Spinal cord (tissue), 10 donors: ENCODE measurements around the gene PDE4D. TPM values are rescaled to one million over a fixed set of nuclear protein-coding genes. Genes with fewer than 3 reads are reported as not detected.

ENCODE experiments used
- DNase-seq, 6 donors: peaks; one replicate each; pipeline versions ENCODE4 v3.0.0 to v3.0.0-alpha.2; 2013 to 2015; ENCODE audit warnings: low spot score in 6 of 6, low read depth in 4 of 6
- H3K27ac ChIP-seq: one replicate; pipeline ENCODE4 v1.5.1; 2013; ENCODE audit warnings: low read depth, low read length, control low read depth
- H3K27me3 ChIP-seq: one replicate; pipeline ENCODE4 v1.6.1; 2013; ENCODE audit warnings: low read length; ENCODE audit not compliant: control insufficient read depth, insufficient read depth
- H3K36me3 ChIP-seq: one replicate; pipeline ENCODE4 v1.6.1; 2013; ENCODE audit warnings: low read length; ENCODE audit not compliant: control insufficient read depth, insufficient read depth
- H3K4me1 ChIP-seq: one replicate; pipeline ENCODE4 v1.6.1; 2013; ENCODE audit warnings: low read length; ENCODE audit not compliant: control insufficient read depth, insufficient read depth
- H3K4me3 ChIP-seq: one replicate; pipeline ENCODE4 v1.5.1; 2013; ENCODE audit warnings: low read depth, low read length, control low read depth
- H3K9me3 ChIP-seq: one replicate; pipeline ENCODE4 v1.6.1; 2013; ENCODE audit warnings: low read length; ENCODE audit not compliant: control insufficient read depth, insufficient read depth
- whole genome bisulfite sequencing: methylation state at CpG from one replicate; pipeline ENCODE4 v1.1.5; 2013; ENCODE audit warnings: missing lambda C conversion rate; ENCODE audit not compliant: insufficient coverage; 5-methylcytosine and 5-hydroxymethylcytosine counted together
- polyA plus RNA-seq, 2 donors: library from polyadenylated mRNA; unstranded; fragments of 120-200 nt; gene quantifications; one replicate each; pipeline ENCODE4 v1.2.1, GENCODE V29; 2013; ENCODE audit not compliant: insufficient read length in 2 of 2
- total RNA-seq, 2 donors: library from RNA; depleted of rRNA in 1 of 2; stranded (reverse); fragments of 120-200 nt in 1 of 2; fragments of >200 nt in 1 of 2; gene quantifications; one replicate each; pipeline versions ENCODE4 v1.2.3 to v1.2.4, GENCODE V29; 2013 to 2014
- donor health status: healthy.

PDE4D gene
- total and polyA plus RNA-seq, 4 donors = 16.1 to 84.0 (median 37.0) TPM

DNA sequence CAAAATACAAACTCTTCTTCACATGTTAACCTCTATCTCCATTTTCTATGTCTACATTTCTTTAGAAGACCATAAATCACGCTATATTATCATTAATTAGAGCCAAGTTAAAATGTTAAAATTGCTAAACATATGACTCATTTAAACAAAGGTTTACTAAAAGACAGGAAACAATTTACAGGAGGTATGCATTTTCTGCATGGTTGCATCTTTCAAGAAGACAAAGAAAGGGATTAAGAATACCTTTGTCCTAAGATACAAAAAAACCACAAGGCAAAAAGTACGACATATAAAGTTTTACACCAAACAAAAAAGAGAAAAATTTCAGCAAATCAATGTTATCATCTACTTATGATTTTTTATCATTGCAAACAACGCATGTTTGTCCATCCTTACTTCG, 324.4 kb downstream of the PDE4D start:
- WGBS = 92% methylated on average over 3 of the region's 4 CpGs
- Histone ChIP-seq H3K27ac (no peak overlapping the region), H3K4me3 (no peak overlapping the region), H3K9me3 (no peaks in the 10 kb centered on the region), H3K36me3 (no peaks in the 10 kb centered on the region), H3K27me3 (no peaks in the 10 kb centered on the region), H3K4me1 (no peaks in the 10 kb centered on the region)
- DNase-seq = no peak

DNA sequence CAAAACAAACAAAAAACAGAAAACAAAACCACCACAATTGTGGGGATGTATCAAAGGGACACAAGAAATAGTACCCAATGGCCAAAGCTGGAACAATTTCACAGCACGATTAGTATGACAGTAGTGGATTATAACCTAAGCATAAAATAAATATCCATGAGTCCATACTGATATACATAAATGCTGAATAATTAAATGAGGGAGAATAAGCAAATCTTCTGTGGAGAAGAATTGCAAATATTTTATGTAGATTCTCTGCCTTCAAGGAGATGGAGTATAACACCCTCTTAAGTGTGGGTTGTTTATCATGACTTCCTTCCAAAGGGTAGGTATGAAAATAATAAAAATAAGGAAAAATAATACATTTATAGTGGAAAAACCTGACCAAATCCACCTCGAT, 325.4 kb downstream of the PDE4D start:
- DNase-seq = no peak
- no peak overlapping the region for H3K4me3 ChIP-seq
- no peak overlapping the region for H3K27ac ChIP-seq
- H3K4me1 ChIP-seq = no peaks in the 10 kb centered on the region
- no peaks in the 10 kb centered on the region for H3K27me3 ChIP-seq
- WGBS = no CpG with 5 or more reads among the region's 2 CpGs
- H3K36me3 ChIP-seq = no peaks in the 10 kb centered on the region
- H3K9me3 ChIP-seq = no peaks in the 10 kb centered on the region

DNA sequence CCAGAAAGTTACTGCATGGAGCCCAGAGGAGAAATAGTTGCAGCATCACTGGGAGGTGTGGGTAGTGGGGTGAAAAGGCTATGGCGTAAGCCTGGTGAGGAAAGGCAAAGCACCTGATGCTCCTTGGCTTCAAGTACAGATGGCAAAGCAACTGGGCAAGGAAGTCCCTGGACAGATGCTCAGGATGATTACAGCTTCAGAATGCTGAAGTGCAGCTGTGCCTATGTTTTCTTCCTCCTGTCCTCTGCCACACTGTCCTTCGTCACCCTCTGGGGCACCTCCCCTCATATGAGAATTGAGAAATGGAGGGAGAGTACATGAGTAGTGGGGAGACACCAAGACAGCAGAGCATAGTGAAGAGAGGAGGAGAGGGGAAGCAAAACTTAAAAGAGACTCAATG, 328.0 kb downstream of the PDE4D start:
- no peak overlapping the region for H3K4me3 ChIP-seq
- peaks cover 3% of the 10 kb centered on the region for H3K4me1 ChIP-seq
- H3K9me3 ChIP-seq = no peaks in the 10 kb centered on the region
- H3K27me3 ChIP-seq = no peaks in the 10 kb centered on the region
- H3K27ac ChIP-seq = no peak overlapping the region
- no peak for DNase-seq
- 79% methylated on average over 1 of the region's 2 CpGs for WGBS
- no peaks in the 10 kb centered on the region for H3K36me3 ChIP-seq

DNA sequence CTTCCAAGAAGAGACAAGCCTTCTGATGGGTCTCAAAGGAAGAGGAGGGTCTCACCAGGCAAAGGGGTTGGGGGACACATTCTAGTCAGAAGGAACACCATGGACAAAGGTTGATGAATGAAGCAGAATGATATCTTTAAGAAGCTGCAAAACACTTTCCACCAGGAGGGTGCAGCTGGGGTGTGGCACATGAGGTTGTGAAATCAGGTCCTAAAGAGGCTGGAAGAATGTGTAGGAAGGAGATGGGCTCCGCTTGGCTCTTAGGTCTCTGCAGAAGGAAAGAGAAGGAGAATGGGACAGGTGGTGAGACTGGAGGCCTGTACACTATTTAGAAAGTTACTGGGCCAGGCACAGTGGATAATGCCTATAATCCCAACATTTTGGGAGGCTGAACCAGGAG, 328.6 kb downstream of the PDE4D start:
- Histone ChIP-seq H3K27me3 (no peaks in the 10 kb centered on the region), H3K9me3 (no peaks in the 10 kb centered on the region), H3K4me3 (no peak overlapping the region), H3K36me3 (no peaks in the 10 kb centered on the region), H3K4me1 (peaks cover 3% of the 10 kb centered on the region), H3K27ac (no peak overlapping the region)
- WGBS = 100% methylated on average over 1 of the region's 1 CpG
- no peak for DNase-seq

DNA sequence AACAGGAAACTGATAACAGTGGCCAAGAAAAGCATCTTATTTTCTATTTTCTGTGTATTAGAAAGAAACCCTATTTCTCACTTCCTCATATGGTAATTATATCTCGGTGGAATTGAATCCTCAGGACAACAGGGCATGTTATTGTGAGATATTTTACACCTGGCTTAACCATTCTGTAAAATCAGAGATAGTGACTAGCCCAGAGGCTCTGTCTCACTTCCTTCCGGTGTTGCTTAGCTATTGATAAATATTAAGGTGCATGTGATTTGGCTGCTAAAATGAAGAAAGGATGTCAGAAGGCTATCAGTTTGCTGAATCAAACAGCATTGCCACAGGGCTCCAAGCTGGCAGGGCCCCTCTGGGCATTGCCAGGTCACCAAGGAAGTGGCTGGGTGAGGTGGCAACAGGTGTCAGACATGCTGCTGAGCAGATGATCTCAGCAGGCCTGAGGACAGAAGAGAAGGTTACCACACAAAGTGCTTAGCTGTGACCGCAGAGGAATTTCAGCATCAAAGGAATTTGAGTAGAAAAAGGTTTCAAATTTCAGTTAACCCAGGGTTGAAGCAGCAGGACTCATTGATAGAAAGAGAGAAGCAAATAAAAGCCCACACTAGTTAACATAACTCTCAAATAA, 330.7 kb downstream of the PDE4D start:
- no peak overlapping the region for H3K27ac ChIP-seq
- DNase-seq = no peak
- 40% methylated on average over 1 of the region's 3 CpGs for WGBS
- H3K27me3 ChIP-seq = no peaks in the 10 kb centered on the region
- H3K4me1 ChIP-seq = peaks cover 3% of the 10 kb centered on the region
- no peaks in the 10 kb centered on the region for H3K9me3 ChIP-seq
- H3K36me3 ChIP-seq = no peaks in the 10 kb centered on the region
- no peak overlapping the region for H3K4me3 ChIP-seq

DNA sequence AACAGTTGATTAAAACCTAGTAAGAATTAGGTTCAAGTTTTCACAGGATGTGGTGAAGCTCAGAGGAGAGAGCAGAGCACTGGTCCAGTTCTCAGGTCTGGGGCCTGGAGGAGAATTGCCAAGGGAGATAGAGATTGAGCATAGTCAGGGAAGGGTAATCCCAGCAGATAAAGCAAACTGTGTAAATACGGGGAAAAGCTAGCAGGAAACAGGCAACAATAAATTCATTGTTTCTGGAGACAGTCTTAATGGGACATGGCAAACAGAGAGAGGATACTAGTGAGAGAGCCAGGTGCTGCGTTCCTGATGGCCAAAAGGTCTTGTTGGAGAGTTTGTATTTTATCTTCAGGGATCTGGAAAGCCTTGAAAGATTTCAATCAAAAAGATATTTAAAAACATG, 333.0 kb downstream of the PDE4D start:
- DNase-seq = no peak
- Histone ChIP-seq H3K36me3 (no peaks in the 10 kb centered on the region), H3K27me3 (no peaks in the 10 kb centered on the region), H3K27ac (no peak overlapping the region), H3K4me3 (no peak overlapping the region), H3K4me1 (peaks cover 3% of the 10 kb centered on the region), H3K9me3 (no peaks in the 10 kb centered on the region)
- WGBS = 50% methylated on average over 1 of the region's 2 CpGs

DNA sequence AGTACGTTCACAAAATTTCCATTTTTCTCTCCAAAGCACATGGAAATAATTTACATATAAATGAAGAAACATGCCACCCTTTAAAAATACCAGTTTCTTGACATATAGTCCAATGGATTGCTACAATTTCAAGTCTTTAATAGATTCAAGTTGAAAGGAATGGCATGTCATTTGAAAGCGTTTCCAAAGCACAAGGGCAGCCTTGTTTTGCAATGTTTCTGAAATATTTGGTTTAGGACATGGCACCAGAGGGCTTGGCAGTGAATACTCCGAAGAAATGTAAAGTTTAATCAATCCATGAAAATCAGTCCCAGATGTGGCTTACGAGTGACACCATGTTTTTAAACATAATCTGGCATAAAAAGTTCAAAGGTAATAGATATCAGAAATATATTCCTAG, 333.7 kb downstream of the PDE4D start:
- no CpG with 5 or more reads among the region's 4 CpGs for WGBS
- Histone ChIP-seq H3K4me1 (peaks cover 3% of the 10 kb centered on the region), H3K27ac (peak overlapping the region; percentile 29), H3K27me3 (no peaks in the 10 kb centered on the region), H3K36me3 (no peaks in the 10 kb centered on the region), H3K9me3 (no peaks in the 10 kb centered on the region), H3K4me3 (no peak overlapping the region)
- no peak for DNase-seq

DNA sequence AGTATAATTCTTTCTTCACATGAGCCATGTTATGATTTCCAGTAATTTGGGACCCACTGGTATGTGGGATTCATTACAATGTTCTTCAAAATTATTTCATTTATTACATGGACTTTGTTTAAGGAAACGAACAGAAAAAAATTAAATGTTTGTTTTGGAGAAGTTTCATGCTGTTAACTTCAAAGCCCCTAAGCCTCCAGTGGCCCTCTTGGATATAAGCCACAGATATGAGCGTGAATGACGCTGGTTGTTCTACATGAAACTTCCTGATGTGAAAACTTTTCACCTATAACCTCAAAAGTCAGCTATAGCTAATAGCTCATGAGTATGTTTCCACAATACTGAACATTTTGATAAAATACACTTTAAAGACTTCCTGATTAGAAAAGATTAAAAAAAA, 334.2 kb downstream of the PDE4D start:
- H3K27me3 ChIP-seq = no peaks in the 10 kb centered on the region
- DNase-seq = peak in 1 of 6 donors; percentile 28
- peaks cover 3% of the 10 kb centered on the region for H3K4me1 ChIP-seq
- WGBS = no CpG with 5 or more reads among the region's 3 CpGs
- no peaks in the 10 kb centered on the region for H3K9me3 ChIP-seq
- H3K4me3 ChIP-seq = no peak overlapping the region
- H3K36me3 ChIP-seq = no peaks in the 10 kb centered on the region
- peak overlapping the region; percentile 29 for H3K27ac ChIP-seq

DNA sequence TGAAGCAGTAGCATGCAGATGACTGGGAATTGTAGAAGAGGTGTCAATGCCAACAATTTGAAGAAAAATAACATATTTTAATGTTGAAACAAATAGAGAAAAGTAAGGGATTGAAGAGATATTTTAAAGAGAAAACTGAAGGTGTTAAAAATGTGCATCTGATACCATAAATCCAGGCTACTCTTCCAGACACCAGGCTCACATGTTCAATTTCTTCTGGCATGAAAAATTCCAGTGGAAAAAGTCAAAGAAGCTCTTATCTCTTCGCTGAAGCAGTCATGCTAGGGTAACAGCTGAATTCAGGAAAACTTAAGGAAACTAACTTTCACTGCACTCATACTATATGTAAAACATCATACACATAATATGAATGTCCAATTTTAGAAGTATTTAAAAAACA, 335.0 kb downstream of the PDE4D start:
- Histone ChIP-seq H3K27ac (no peak overlapping the region), H3K4me3 (no peak overlapping the region), H3K4me1 (peaks cover 3% of the 10 kb centered on the region), H3K27me3 (no peaks in the 10 kb centered on the region), H3K36me3 (no peaks in the 10 kb centered on the region), H3K9me3 (no peaks in the 10 kb centered on the region)
- DNase-seq = no peak
- WGBS = no CpG with 5 or more reads among the region's 1 CpG

DNA sequence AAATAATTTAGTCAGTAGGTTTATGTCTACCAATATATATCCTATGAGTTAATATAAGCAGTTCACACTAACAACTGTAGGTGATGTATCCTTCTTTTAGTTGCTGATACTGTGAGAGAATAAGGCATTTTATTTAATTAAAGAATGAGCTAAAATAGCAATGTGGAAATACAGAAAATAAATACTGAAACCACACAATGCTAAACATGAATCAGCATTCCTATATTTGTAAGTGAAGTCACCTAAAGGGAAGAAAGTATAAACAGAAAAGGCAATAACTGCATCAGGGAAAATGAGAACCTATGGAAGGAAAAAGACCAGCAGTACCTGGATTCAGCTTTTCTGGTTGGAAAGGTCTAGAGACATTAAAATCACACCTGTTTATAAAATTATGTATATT, 336.0 kb downstream of the PDE4D start:
- no peaks in the 10 kb centered on the region for H3K4me1 ChIP-seq
- no peak for DNase-seq
- H3K27me3 ChIP-seq = no peaks in the 10 kb centered on the region
- no peaks in the 10 kb centered on the region for H3K36me3 ChIP-seq
- H3K4me3 ChIP-seq = no peak overlapping the region
- no peaks in the 10 kb centered on the region for H3K9me3 ChIP-seq
- no peak overlapping the region for H3K27ac ChIP-seq
